Naive thymus-derived CD4-positive, alpha-beta T cell (primary cell): ENCODE results near the gene SRPRB. TPM values are rescaled to one million over a fixed set of nuclear protein-coding genes. Genes with fewer than 3 reads are reported as not detected.

ENCODE experiments used
- ATAC-seq: fragments of 150-1000 bp; cut with Tn5 transposase; 2 replicates; pipeline ENCODE4 v1.10.0; 2021; ENCODE audit warnings: mild to moderate bottlenecking, moderate library complexity
- CTCF ChIA-PET: fragments of 350-600 bp; sonication (Branson Sonifier 250); formaldehyde crosslinking; loops from one replicate; lab custom pipeline; 2021; ENCODE audit warnings: antibody characterized with exemption; lab: Charles Lee
- POLR2A ChIA-PET: fragments of 350-600 bp; sonication (Branson Sonifier 250); formaldehyde crosslinking; loops from one replicate; lab custom pipeline; 2021; ENCODE audit warnings: antibody characterized with exemption, inconsistent platforms; lab: Charles Lee
- DNase-seq, 9 donors: peaks; one replicate each; pipeline versions ENCODE4 v3.0.0 to v3.0.0-alpha.2; 2020 to 2022; ENCODE audit warnings: mixed read lengths in 1 of 9
- H3K27ac ChIP-seq: one replicate; pipeline ENCODE4 v1.7.0; 2013; ENCODE audit warnings: mild to moderate bottlenecking, low read depth, low read length, moderate library complexity
- H3K27me3 ChIP-seq, 2 donors: one replicate each; pipeline ENCODE4 v1.7.0; 2013; ENCODE audit warnings: low read length in 2 of 2, mild to moderate bottlenecking in 2 of 2, moderate library complexity in 2 of 2; ENCODE audit not compliant: control insufficient read depth in 2 of 2, insufficient read depth in 2 of 2
- H3K36me3 ChIP-seq, 3 experiments: 1 replicate in 2 of 3; 2 replicates in 1 of 3; pipeline ENCODE4 v1.7.0; 2013; ENCODE audit warnings: low read length in 3 of 3, mild to moderate bottlenecking in 3 of 3, moderate library complexity in 1 of 3; ENCODE audit not compliant: insufficient read depth in 3 of 3, control insufficient read depth in 2 of 3
- H3K4me1 ChIP-seq, 2 donors: one replicate each; pipeline ENCODE4 v1.7.0; 2013; ENCODE audit warnings: low read length in 2 of 2, mild to moderate bottlenecking in 2 of 2, moderate library complexity in 1 of 2; ENCODE audit not compliant: control insufficient read depth in 2 of 2, insufficient read depth in 2 of 2
- H3K4me3 ChIP-seq: 2 replicates; pipeline ENCODE4 v1.7.0; 2013; ENCODE audit warnings: mild to moderate bottlenecking, low read length
- H3K9me3 ChIP-seq, 3 experiments: 1 replicate in 2 of 3; 2 replicates in 1 of 3; pipeline ENCODE4 v1.7.0; 2013; ENCODE audit warnings: low read length in 3 of 3; ENCODE audit not compliant: control insufficient read depth in 2 of 3
- H3K27ac Mint-ChIP-seq, 9 donors: one replicate each; pipeline ENCODE4 v1.8.0; 2020 to 2022; ENCODE audit warnings: mixed read lengths in 9 of 9, mild to moderate bottlenecking in 8 of 9, moderate library complexity in 5 of 9, inconsistent platforms in 2 of 9
- H3K27me3 Mint-ChIP-seq, 5 donors: one replicate each; pipeline ENCODE4 v1.8.0; 2021 to 2022; ENCODE audit warnings: mixed read lengths in 5 of 5, mild to moderate bottlenecking in 1 of 5
- H3K36me3 Mint-ChIP-seq, 5 donors: one replicate each; pipeline ENCODE4 v1.8.0; 2020 to 2022; ENCODE audit warnings: mixed read lengths in 5 of 5, mild to moderate bottlenecking in 3 of 5, inconsistent platforms in 1 of 5
- H3K4me1 Mint-ChIP-seq, 7 donors: one replicate each; pipeline ENCODE4 v1.8.0; 2020 to 2022; ENCODE audit warnings: mixed read lengths in 7 of 7, mild to moderate bottlenecking in 3 of 7, inconsistent platforms in 1 of 7
- H3K4me3 Mint-ChIP-seq, 10 donors: one replicate each; pipeline ENCODE4 v1.8.0; 2020 to 2022; ENCODE audit warnings: mild to moderate bottlenecking in 10 of 10, mixed read lengths in 10 of 10, moderate library complexity in 6 of 10, inconsistent platforms in 2 of 10
- H3K9me3 Mint-ChIP-seq, 11 donors: one replicate each; pipeline ENCODE4 v1.8.0; 2020 to 2022; ENCODE audit warnings: mixed read lengths in 11 of 11, mild to moderate bottlenecking in 4 of 11, inconsistent platforms in 1 of 11, moderate library complexity in 1 of 11
- intact Hi-C, 2 donors: fragments of 100-400 bp; cut with micrococcal nuclease; formaldehyde crosslinking; loops; one replicate each; pipeline ENCODE4 v1.15.1; 2023
- polyA plus RNA-seq, 2 donors: library from polyadenylated mRNA; unstranded; fragments of 300-500 nt; fragmentation: Illumina TruSeq; gene quantifications; one replicate each; pipeline ENCODE4 v1.2.3, GENCODE V29; 2021
- total RNA-seq, 6 experiments: library from RNA in 5 of 6; stranded (reverse) in 5 of 6; gene quantifications; 1 replicate in 5 of 6; 2 replicates in 1 of 6; pipeline ENCODE4 v1.2.3 and lab custom pipeline; 2021 to 2026

Gene SRPRB
- total and polyA plus RNA-seq, 7 experiments from 2014 or later: 27.4 to 63.3 (median 37.4) TPM

DNA sequence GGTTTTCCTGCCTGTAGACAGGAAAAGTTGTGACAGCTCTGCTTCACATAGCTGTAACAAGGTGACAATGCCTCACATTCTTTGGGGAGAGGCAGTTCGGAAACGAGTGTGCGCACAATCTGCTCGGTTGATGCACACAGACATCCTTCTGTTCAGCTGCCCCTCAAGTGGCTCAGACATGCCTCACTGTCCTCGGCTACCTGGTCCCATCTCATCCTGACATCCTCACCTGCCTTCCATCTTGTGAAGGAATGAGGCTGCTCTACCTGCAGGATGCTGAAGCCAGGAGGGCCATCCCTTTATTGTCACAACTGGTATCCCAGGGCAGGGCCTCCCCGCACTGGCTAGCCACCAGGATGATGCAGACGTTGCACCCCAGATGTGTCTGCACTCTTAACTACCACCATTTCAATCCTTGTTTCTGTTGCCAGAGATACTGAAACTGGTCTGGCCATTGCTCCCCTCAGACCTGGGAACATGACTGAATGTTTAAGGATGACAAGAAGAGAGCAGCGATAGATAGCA, 19.4 kb downstream of the SRPRB start:
- H3K36me3 Mint-ChIP-seq: peaks cover 17 to 56% (median 24%) of the 10 kb centered on the region in 5 donors
- no peaks in the 10 kb centered on the region for H3K4me1 ChIP-seq
- H3K9me3 ChIP-seq: no peaks in the 10 kb centered on the region
- POLR2A ChIA-PET: no interaction called here
- ATAC-seq (no peak), DNase-seq (no peak)
- H3K4me3 Mint-ChIP-seq: no peak overlapping the region
- peaks cover 6 to 57% (median 22%) of the 10 kb centered on the region in 3 experiments for H3K36me3 ChIP-seq
- H3K27ac Mint-ChIP-seq: peak overlapping the region in 2 of 9 donors; percentile 2 to 49
- H3K4me3 ChIP-seq: no peak overlapping the region
- H3K27me3 ChIP-seq: no peaks in the 10 kb centered on the region
- no peak overlapping the region for H3K27ac ChIP-seq
- H3K27me3 Mint-ChIP-seq: no peaks in the 10 kb centered on the region
- no peaks in the 10 kb centered on the region for H3K9me3 Mint-ChIP-seq
- H3K4me1 Mint-ChIP-seq: no peaks in the 10 kb centered on the region
- intact Hi-C loops: loop anchor here in 1 of 2 donors (5.0 kb wide), 1 partner anchor 163 kb away; the partner anchor contains the start of gene TOPBP1
- CTCF ChIA-PET: no interaction called here

DNA sequence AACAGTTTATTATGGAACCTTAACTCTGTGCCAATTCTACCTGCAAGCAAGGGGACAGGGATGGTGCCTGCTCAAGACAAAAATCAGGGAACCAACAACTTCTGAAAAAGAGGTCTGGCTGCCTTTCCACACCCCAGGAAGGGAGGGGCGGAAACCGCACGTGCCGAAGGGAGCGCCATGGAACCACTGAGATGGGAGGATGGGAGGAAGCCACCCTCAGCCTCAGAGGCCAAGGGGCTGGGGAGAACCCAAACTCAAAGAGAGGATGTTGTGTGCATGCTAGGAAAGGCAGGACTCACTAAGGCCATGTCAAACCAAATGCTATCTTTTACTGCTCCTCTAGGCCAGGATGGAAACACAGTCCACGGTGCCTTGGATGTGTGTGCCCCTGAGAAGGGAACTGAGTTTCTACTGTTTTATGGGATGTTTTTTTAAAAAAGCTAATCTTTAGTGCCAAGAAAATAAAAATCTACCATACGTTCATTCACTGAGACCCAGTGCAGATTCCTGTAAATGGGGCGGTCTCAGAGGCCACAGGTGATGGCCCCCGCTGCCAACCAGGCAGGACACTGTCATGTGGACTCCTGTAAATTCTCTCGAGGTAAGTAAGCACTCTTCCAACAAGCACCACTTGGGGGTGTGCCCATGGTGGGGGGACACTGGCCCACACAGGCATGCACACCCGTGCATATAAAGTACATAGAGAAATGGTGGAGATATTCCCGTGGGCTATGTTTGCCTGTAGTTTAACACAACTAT, 20.5 kb downstream of the SRPRB start:
- Histone ChIP-seq H3K4me1 (no peaks in the 10 kb centered on the region), H3K4me3 (no peak overlapping the region), H3K27me3 (no peaks in the 10 kb centered on the region), H3K36me3 (peaks cover 5 to 45% (median 12%) of the 10 kb centered on the region in 3 experiments), H3K27ac (no peak overlapping the region), H3K9me3 (no peaks in the 10 kb centered on the region)
- Mint-ChIP-seq H3K27ac (peak overlapping the region in 1 of 9 donors; percentile 15), H3K4me3 (no peak overlapping the region), H3K36me3 (peaks cover 9 to 44% (median 23%) of the 10 kb centered on the region in 5 donors), H3K27me3 (peaks cover 0 to 4% (median 0%) of the 10 kb centered on the region in 5 donors), H3K4me1 (no peaks in the 10 kb centered on the region), H3K9me3 (no peaks in the 10 kb centered on the region)
- CTCF ChIA-PET: no interaction called here
- POLR2A ChIA-PET: no interaction called here
- ATAC-seq (no peak), DNase-seq (no peak)
- intact Hi-C loops: no loop called here

DNA sequence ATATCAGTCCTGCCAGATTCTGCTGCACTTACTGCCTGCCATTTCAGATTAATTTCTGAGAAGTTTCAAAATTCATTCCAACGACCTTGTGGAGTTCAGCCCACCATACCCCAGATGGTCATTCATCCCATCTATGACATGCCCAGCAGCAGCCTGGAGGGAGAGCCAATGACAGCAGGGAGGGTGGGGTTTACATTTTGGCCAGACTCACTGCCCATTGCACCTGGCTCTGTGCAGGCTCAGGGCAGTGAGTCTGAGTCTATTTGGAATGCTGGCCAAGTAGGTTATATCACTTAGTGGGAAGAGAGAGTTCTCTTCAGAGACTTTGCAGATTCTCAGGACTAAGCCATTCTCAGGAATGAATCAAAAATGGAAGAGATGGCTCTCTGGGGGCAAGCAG, 21.5 kb downstream of the SRPRB start:
- no peaks in the 10 kb centered on the region for H3K9me3 Mint-ChIP-seq
- peaks cover 3 to 36% (median 5%) of the 10 kb centered on the region in 3 experiments for H3K36me3 ChIP-seq
- H3K27ac Mint-ChIP-seq: peak overlapping the region in 3 of 9 donors; percentile 41 to 64 (median 62)
- ChIA-PET POLR2A (no interaction called here), CTCF (no interaction called here)
- ATAC-seq: no peak
- H3K4me1 ChIP-seq: no peaks in the 10 kb centered on the region
- H3K4me3 ChIP-seq: no peak overlapping the region
- peaks cover 8 to 37% (median 23%) of the 10 kb centered on the region in 5 donors for H3K36me3 Mint-ChIP-seq
- intact Hi-C loops: no loop called here
- no peaks in the 10 kb centered on the region for H3K27me3 ChIP-seq
- H3K4me3 Mint-ChIP-seq: no peak overlapping the region
- H3K9me3 ChIP-seq: no peaks in the 10 kb centered on the region
- no peak for DNase-seq
- H3K27ac ChIP-seq: no peak overlapping the region
- peaks cover 0 to 4% (median 0%) of the 10 kb centered on the region in 5 donors for H3K27me3 Mint-ChIP-seq
- H3K4me1 Mint-ChIP-seq: no peaks in the 10 kb centered on the region

DNA sequence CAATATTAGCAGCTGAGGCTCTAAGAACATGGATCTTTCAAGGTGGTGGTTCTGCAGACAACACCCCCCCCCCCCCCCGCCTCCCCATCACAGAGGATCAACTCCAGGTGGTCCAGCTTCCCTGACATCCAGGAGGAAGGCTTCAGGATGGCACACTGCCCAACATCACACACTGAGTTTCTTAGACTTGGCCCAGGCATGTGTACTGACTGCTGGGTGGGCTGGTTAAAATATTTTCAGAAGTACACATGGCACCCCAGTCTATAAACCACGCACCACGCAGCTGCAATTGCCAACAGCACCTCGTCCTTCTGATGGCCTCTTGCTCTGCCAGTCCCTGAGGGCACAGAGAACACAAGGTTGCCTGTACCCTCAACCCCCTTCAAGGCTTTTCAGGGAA, 22.1 kb downstream of the SRPRB start:
- Histone ChIP-seq H3K9me3 (no peaks in the 10 kb centered on the region), H3K27ac (no peak overlapping the region), H3K27me3 (no peaks in the 10 kb centered on the region), H3K4me3 (no peak overlapping the region), H3K36me3 (peaks cover 3 to 30% (median 5%) of the 10 kb centered on the region in 3 experiments), H3K4me1 (no peaks in the 10 kb centered on the region)
- no peak overlapping the region for H3K4me3 Mint-ChIP-seq
- no peak overlapping the region for H3K27ac Mint-ChIP-seq
- no peaks in the 10 kb centered on the region for H3K9me3 Mint-ChIP-seq
- peaks cover 4 to 34% (median 19%) of the 10 kb centered on the region in 5 donors for H3K36me3 Mint-ChIP-seq
- DNase-seq (no peak), ATAC-seq (no peak)
- H3K4me1 Mint-ChIP-seq: no peaks in the 10 kb centered on the region
- CTCF ChIA-PET: no interaction called here
- H3K27me3 Mint-ChIP-seq: peaks cover 0 to 4% (median 0%) of the 10 kb centered on the region in 5 donors
- POLR2A ChIA-PET: no interaction called here
- intact Hi-C loops: loop anchor here in 1 of 2 donors (1.0 kb wide), 1 partner anchor 48 kb away; no protein-coding TSS in a partner anchor

DNA sequence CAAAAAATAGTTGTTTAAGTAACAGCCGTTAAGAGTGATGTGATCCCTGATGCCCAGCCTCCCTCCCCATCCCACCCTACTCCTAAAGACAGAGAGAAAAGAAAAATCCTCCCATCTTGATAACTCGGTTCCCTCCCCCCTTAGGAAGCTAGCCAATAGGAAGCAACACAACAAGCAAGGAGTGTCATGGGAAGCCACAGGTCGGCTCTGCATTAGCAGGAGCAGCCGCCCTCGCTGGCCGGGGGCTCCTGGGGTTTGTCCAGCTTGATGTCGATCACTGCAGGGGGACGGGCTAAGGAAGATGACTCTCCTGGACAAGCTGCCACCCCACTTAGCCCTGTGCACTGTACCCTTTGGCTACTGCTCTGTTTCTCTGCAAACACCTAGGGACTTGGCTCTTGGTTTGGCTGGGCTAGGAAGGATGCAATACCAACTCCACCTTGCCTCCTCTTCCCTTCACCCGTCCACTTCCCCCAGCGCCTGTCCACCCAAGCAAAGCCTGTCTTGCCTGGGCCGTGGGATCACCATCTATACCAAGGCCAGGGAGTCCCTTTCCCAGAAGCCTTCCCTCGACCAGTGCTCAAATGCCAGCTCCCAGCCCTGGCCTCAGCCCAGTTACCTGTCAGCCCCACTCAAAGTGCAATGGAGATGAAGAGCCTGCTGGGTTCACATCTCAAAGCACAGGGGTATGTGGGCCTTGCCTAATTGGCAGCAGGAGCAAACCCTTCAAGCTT, 23.1 kb downstream of the SRPRB start:
- no peak for DNase-seq
- POLR2A ChIA-PET: no interaction called here
- no peak overlapping the region for H3K27ac ChIP-seq
- Mint-ChIP-seq H3K4me3 (no peak overlapping the region), H3K27ac (peak overlapping the region in 2 of 9 donors; percentile 28 to 36), H3K27me3 (peaks cover 0 to 4% (median 0%) of the 10 kb centered on the region in 5 donors), H3K9me3 (no peaks in the 10 kb centered on the region), H3K4me1 (no peaks in the 10 kb centered on the region), H3K36me3 (peaks cover 2 to 25% (median 12%) of the 10 kb centered on the region in 5 donors)
- CTCF ChIA-PET: no interaction called here
- H3K36me3 ChIP-seq: peaks cover 2 to 22% (median 5%) of the 10 kb centered on the region in 3 experiments
- H3K4me3 ChIP-seq: no peak overlapping the region
- no peaks in the 10 kb centered on the region for H3K9me3 ChIP-seq
- H3K4me1 ChIP-seq: no peaks in the 10 kb centered on the region
- H3K27me3 ChIP-seq: no peaks in the 10 kb centered on the region
- intact Hi-C loops: loop anchor here in 1 of 2 donors (1.0 kb wide), 1 partner anchor 47 kb away; no protein-coding TSS in a partner anchor
- no peak for ATAC-seq

DNA sequence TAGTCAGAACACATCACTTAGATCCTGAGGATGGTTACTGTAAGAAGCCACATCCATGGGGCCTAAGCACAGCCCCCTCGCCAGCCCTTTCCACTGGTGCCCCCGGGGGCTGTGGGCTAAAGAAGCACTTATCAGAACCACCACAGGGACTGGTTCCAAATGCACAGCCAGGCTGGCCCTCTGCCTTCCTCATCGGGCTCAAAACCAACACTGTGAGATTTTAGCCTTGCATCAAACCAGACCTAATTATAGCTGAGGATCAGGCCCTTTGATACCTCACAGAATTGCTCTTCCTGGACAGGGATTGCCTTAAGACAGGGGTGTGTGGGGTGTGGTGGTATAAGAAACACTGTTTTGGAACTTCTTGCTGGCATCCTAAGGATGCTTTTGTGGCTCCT, 23.7 kb downstream of the SRPRB start:
- Mint-ChIP-seq H3K36me3 (peaks cover 0 to 19% (median 7%) of the 10 kb centered on the region in 5 donors), H3K4me3 (no peak overlapping the region), H3K27ac (no peak overlapping the region), H3K9me3 (no peaks in the 10 kb centered on the region), H3K4me1 (no peaks in the 10 kb centered on the region), H3K27me3 (peaks cover 0 to 4% (median 0%) of the 10 kb centered on the region in 5 donors)
- Histone ChIP-seq H3K4me1 (no peaks in the 10 kb centered on the region), H3K9me3 (no peaks in the 10 kb centered on the region), H3K27me3 (no peaks in the 10 kb centered on the region), H3K4me3 (no peak overlapping the region), H3K27ac (no peak overlapping the region), H3K36me3 (peaks cover 0 to 16% (median 5%) of the 10 kb centered on the region in 3 experiments)
- ATAC-seq (no peak), DNase-seq (no peak)
- ChIA-PET CTCF (no interaction called here), POLR2A (no interaction called here)
- intact Hi-C loops: no loop called here
